Smooth muscle cell (in vitro differentiated cells): ENCODE data around the gene MKI67. TPM values are rescaled to one million over a fixed set of nuclear protein-coding genes. Genes with fewer than 3 reads are reported as not detected.

Source experiments
- DNase-seq: peaks from one replicate; lab custom pipeline; 2025; ENCODE audit not compliant: unreplicated experiment; lab: John Stamatoyannopoulos, UW
- H2AFZ ChIP-seq: fragments of 200-600 bp; sonication (generic); 2 replicates; pipeline ENCODE4 v1.6.0; 2016; ENCODE audit warnings: antibody characterized with exemption, low read depth, mild to moderate bottlenecking
- H3F3A ChIP-seq: fragments of 200-600 bp; sonication (generic); 2 replicates; pipeline ENCODE4 v1.6.0; 2017; ENCODE audit warnings: antibody characterized with exemption, low read depth
- H3K27ac ChIP-seq: fragments of 200-600 bp; sonication (generic); 2 replicates; pipeline ENCODE4 v1.5.1; 2016; ENCODE audit warnings: low read depth, mild to moderate bottlenecking
- H3K27me3 ChIP-seq: fragments of 200-600 bp; sonication (generic); 2 replicates; pipeline ENCODE4 v1.6.1; 2016; ENCODE audit warnings: low read depth, mild to moderate bottlenecking
- H3K36me3 ChIP-seq: fragments of 200-600 bp; sonication (generic); 2 replicates; pipeline ENCODE4 v1.5.1; 2016; ENCODE audit warnings: low read depth
- H3K4me1 ChIP-seq: fragments of 200-600 bp; sonication (generic); 2 replicates; pipeline ENCODE4 v1.5.1; 2016; ENCODE audit warnings: low read depth
- H3K4me2 ChIP-seq: fragments of 200-600 bp; sonication (generic); 2 replicates; pipeline ENCODE4 v1.6.0; 2016; ENCODE audit warnings: mild to moderate bottlenecking
- H3K4me3 ChIP-seq: fragments of 200-600 bp; sonication (generic); 2 replicates; pipeline ENCODE4 v1.5.1; 2016; ENCODE audit warnings: mild to moderate bottlenecking
- H3K79me2 ChIP-seq: fragments of 200-600 bp; sonication (generic); 2 replicates; pipeline ENCODE4 v1.6.0; 2016; ENCODE audit warnings: low read depth, mild to moderate bottlenecking
- H3K9ac ChIP-seq: fragments of 200-600 bp; sonication (generic); 2 replicates; pipeline ENCODE4 v1.6.0; 2016; ENCODE audit warnings: low read depth
- H3K9me3 ChIP-seq: fragments of 200-600 bp; sonication (generic); replicated peaks from 2 replicates; pipeline ENCODE4 v1.5.1; 2016; ENCODE audit warnings: low read depth
- H4K20me1 ChIP-seq: fragments of 200-600 bp; sonication (generic); 2 replicates; pipeline ENCODE4 v1.6.0; 2016; ENCODE audit warnings: low read depth
- CTCF ChIP-seq: fragments of 200-600 bp; sonication (generic); IDR thresholded peaks from 2 replicates; pipeline ENCODE4 v1.5.1; 2017; ENCODE audit warnings: borderline replicate concordance, mild to moderate bottlenecking, antibody characterized with exemption; ENCODE audit not compliant: insufficient read depth, poor library complexity, severe bottlenecking
- WGBS: methylation state at CpG from one replicate; pipeline ENCODE4 v1.1.7; 2016; ENCODE audit warnings: low lambda C conversion rate; 5-methylcytosine and 5-hydroxymethylcytosine counted together
- polyA plus RNA-seq: library from polyadenylated mRNA; unstranded; fragments of >200 nt; fragmentation: Nextera tagmentation; extraction: Ambion mirVana; gene quantifications from 2 replicates; pipeline ENCODE4 v1.2.1, GENCODE V29; 2016
- total RNA-seq: library from RNA; depleted of rRNA; stranded (reverse); fragments of >200 nt; gene quantifications from 2 replicates; pipeline ENCODE4 v1.2.3, GENCODE V29; 2014

MKI67 gene
- total and polyA plus RNA-seq, 2 experiments from 2014 or later = 7.9 to 10.8 TPM

- TF ChIP-seq CTCF = peak; percentile 98
- Histone ChIP-seq H3K4me2 (peak overlapping the region; percentile 99), H2AFZ (peak overlapping the region; percentile 95), H3K9me3 (no peaks in the 10 kb centered on the region), H3F3A (no peaks in the 10 kb centered on the region), H4K20me1 (no peaks in the 10 kb centered on the region), H3K4me1 (peaks cover 6% of the 10 kb centered on the region), H3K4me3 (peak overlapping the region; percentile 75), H3K27me3 (peaks cover 12% of the 10 kb centered on the region), H3K36me3 (no peaks in the 10 kb centered on the region), H3K9ac (no peak overlapping the region), H3K27ac (no peak overlapping the region), H3K79me2 (no peaks in the 10 kb centered on the region)
- DNase-seq = peak; percentile 23
- WGBS = 2% methylated on average over 48 of the region's 53 CpGs
Measured at GRCh38 chr10:128150045-128150493, 23.8 kb upstream of the MKI67 start.

GRCh38 chr10:128149267-128150014 is 23.2 kb upstream of the MKI67 start:
- H3K27me3 ChIP-seq = peaks cover 12% of the 10 kb centered on the region
- H3K27ac ChIP-seq = no peak overlapping the region
- no peak overlapping the region for H3K4me3 ChIP-seq
- peaks cover 6% of the 10 kb centered on the region for H3K4me1 ChIP-seq
- no peaks in the 10 kb centered on the region for H3K79me2 ChIP-seq
- H3K4me2 ChIP-seq = peak overlapping the region; percentile 57
- H3K9ac ChIP-seq = no peak overlapping the region
- no peak for DNase-seq
- TF ChIP-seq CTCF = no peak
- H4K20me1 ChIP-seq = no peaks in the 10 kb centered on the region
- 74% methylated on average over 28 of the region's 61 CpGs for WGBS
- H2AFZ ChIP-seq = no peak overlapping the region
- no peaks in the 10 kb centered on the region for H3K36me3 ChIP-seq
- no peaks in the 10 kb centered on the region for H3K9me3 ChIP-seq
- H3F3A ChIP-seq = no peaks in the 10 kb centered on the region

GRCh38 chr10:128147669-128148068 is 21.4 kb upstream of the MKI67 start:
- H3K79me2 ChIP-seq = no peaks in the 10 kb centered on the region
- no peak overlapping the region for H3K4me2 ChIP-seq
- TF ChIP-seq CTCF = no peak
- no peaks in the 10 kb centered on the region for H3K36me3 ChIP-seq
- H4K20me1 ChIP-seq = no peaks in the 10 kb centered on the region
- no peak overlapping the region for H3K4me3 ChIP-seq
- peaks cover 6% of the 10 kb centered on the region for H3K4me1 ChIP-seq
- no peaks in the 10 kb centered on the region for H3F3A ChIP-seq
- H3K27me3 ChIP-seq = peaks cover 12% of the 10 kb centered on the region
- DNase-seq = no peak
- H3K9ac ChIP-seq = no peak overlapping the region
- H3K9me3 ChIP-seq = no peaks in the 10 kb centered on the region
- 82% methylated on average over 2 of the region's 2 CpGs for WGBS
- no peak overlapping the region for H2AFZ ChIP-seq
- H3K27ac ChIP-seq = no peak overlapping the region

GRCh38 chr10:128147064-128147463 is 20.8 kb upstream of the MKI67 start:
- Histone ChIP-seq H3K9me3 (no peaks in the 10 kb centered on the region), H3K4me2 (no peak overlapping the region), H3K9ac (no peak overlapping the region), H4K20me1 (no peaks in the 10 kb centered on the region), H3K79me2 (no peaks in the 10 kb centered on the region), H2AFZ (no peak overlapping the region), H3F3A (no peaks in the 10 kb centered on the region), H3K4me3 (no peak overlapping the region), H3K36me3 (no peaks in the 10 kb centered on the region), H3K27me3 (peaks cover 12% of the 10 kb centered on the region), H3K4me1 (peaks cover 6% of the 10 kb centered on the region), H3K27ac (no peak overlapping the region)
- 92% methylated on average over 4 of the region's 4 CpGs for WGBS
- TF ChIP-seq CTCF = no peak
- DNase-seq = no peak
